ENCODE results near the gene AUH. TPM values are rescaled to one million over a fixed set of nuclear protein-coding genes. Genes with fewer than 3 reads are reported as not detected.

The AUH gene
- total RNA-seq, 4 donors from 2014 or later = 23.5 to 50.7 (median 39.9) TPM

GRCh38 chr9:91234523-91234922 is 127.2 kb downstream of the AUH start:
- no peak for TF ChIP-seq CTCF (IDR thresholded peaks at IDR 0.05; ENCODE audit: low read depth)

- no peak for TF ChIP-seq CTCF (IDR thresholded peaks at IDR 0.05; ENCODE audit: low read depth)
Observed at GRCh38 chr9:91231619-91232018, 130.1 kb downstream of the AUH start.

GRCh38 chr9:91223000-91223399 is 138.7 kb downstream of the AUH start:
- no peak for TF ChIP-seq CTCF (IDR thresholded peaks at IDR 0.05; ENCODE audit: low read depth)

- no peak for TF ChIP-seq CTCF (IDR thresholded peaks at IDR 0.05; ENCODE audit: low read depth)
Observed at GRCh38 chr9:91222457-91222856, 139.3 kb downstream of the AUH start.

GRCh38 chr9:91221332-91221731 is 140.4 kb downstream of the AUH start:
- no peak for TF ChIP-seq CTCF (IDR thresholded peaks at IDR 0.05; ENCODE audit: low read depth)

GRCh38 chr9:91220491-91221135 is 141.1 kb downstream of the AUH start:
- no peak for TF ChIP-seq CTCF (IDR thresholded peaks at IDR 0.05; ENCODE audit: low read depth)

GRCh38 chr9:91220021-91220420 is 141.7 kb downstream of the AUH start:
- no peak for TF ChIP-seq CTCF (IDR thresholded peaks at IDR 0.05; ENCODE audit: low read depth)

Data from subcutaneous adipose tissue (tissue), 4 donors.